HG03175 (cell line): ENCODE results near the gene B4GALT1.

Source experiments
- ATAC-seq: cut with Tn5 transposase; IDR thresholded peaks from one replicate; pipeline ENCODE4 v1.9.1; 2021; ENCODE audit warnings: mild to moderate bottlenecking, moderate library complexity; ENCODE audit not compliant: unreplicated experiment

The B4GALT1 gene

GRCh38 chr9:33142535-33142934 is 24.6 kb downstream of the B4GALT1 start:
- ATAC-seq: peak; percentile 32

- no peak for ATAC-seq
Observed at GRCh38 chr9:33140401-33141360, 26.5 kb downstream of the B4GALT1 start.

- ATAC-seq: no peak
Observed at GRCh38 chr9:33139421-33140228, 27.5 kb downstream of the B4GALT1 start.

- no peak for ATAC-seq
Observed at GRCh38 chr9:33138768-33139167, 28.4 kb downstream of the B4GALT1 start.

GRCh38 chr9:33137781-33138264 is 29.3 kb downstream of the B4GALT1 start:
- ATAC-seq: peak; percentile 28

GRCh38 chr9:33136721-33137670 is 30.1 kb downstream of the B4GALT1 start:
- peak; percentile 35 for ATAC-seq

- no peak for ATAC-seq
Observed at GRCh38 chr9:33135470-33135958, 31.6 kb downstream of the B4GALT1 start.

GRCh38 chr9:33135031-33135461 is 32.1 kb downstream of the B4GALT1 start:
- no peak for ATAC-seq

- ATAC-seq: no peak
Observed at GRCh38 chr9:33133186-33133585, 34.0 kb downstream of the B4GALT1 start.

- ATAC-seq: no peak
Observed at GRCh38 chr9:33131790-33132772, 35.1 kb downstream of the B4GALT1 start.

- no peak for ATAC-seq
Observed at GRCh38 chr9:33130961-33131789, 36.0 kb downstream of the B4GALT1 start.

- peak; percentile 73 for ATAC-seq
Observed at GRCh38 chr9:33129886-33130881, 37.0 kb downstream of the B4GALT1 start.

GRCh38 chr9:33129251-33129885 is 37.8 kb downstream of the B4GALT1 start:
- ATAC-seq: no peak

- ATAC-seq: no peak
Observed at GRCh38 chr9:33128570-33128969, 38.6 kb downstream of the B4GALT1 start.

GRCh38 chr9:33127881-33128280 is 39.3 kb downstream of the B4GALT1 start:
- ATAC-seq: no peak
